Bronchial epithelial cell (primary cell): ENCODE results near the gene KCNJ6. TPM values are rescaled to one million over a fixed set of nuclear protein-coding genes. Genes with fewer than 3 reads are reported as not detected.

Source experiments
- DNase-seq: peaks from one replicate; pipeline ENCODE4 v3.0.0-alpha.2; 2010; ENCODE audit warnings: low read depth
- FAIRE-seq: peaks from 2 replicates; lab custom pipeline; 2011; peaks lifted over from hg19 to GRCh38; lab: Jason Lieb, UNC
- H3K27me3 ChIP-seq: 2 replicates; pipeline ENCODE4 v1.5.1; 2011; ENCODE audit warnings: low read length; ENCODE audit not compliant: control insufficient read depth, insufficient read depth
- H3K36me3 ChIP-seq: 2 replicates; pipeline ENCODE4 v1.5.1; 2011; ENCODE audit warnings: low read length; ENCODE audit not compliant: control insufficient read depth, insufficient read depth
- H3K4me3 ChIP-seq: 2 replicates; pipeline ENCODE4 v1.5.1; 2011; ENCODE audit warnings: mild to moderate bottlenecking, low read depth, low read length, control low read depth
- total RNA-seq: library from RNA; depleted of rRNA; stranded (reverse); fragments of >200 nt; gene quantifications from 2 replicates; pipeline ENCODE4 v1.2.1, GENCODE V29; 2014
- TF ChIP-seq, protein P1 (sequence below): IDR thresholded peaks from 2 replicates; pipeline ENCODE4 v1.5.1; 2011; ENCODE audit warnings: mild to moderate bottlenecking, moderate library complexity, low read length, control low read depth, inconsistent platforms; ENCODE audit not compliant: insufficient read depth, severe bottlenecking

The KCNJ6 gene
- total RNA-seq, 1 donor from 2014 or later: not detected

DNA sequence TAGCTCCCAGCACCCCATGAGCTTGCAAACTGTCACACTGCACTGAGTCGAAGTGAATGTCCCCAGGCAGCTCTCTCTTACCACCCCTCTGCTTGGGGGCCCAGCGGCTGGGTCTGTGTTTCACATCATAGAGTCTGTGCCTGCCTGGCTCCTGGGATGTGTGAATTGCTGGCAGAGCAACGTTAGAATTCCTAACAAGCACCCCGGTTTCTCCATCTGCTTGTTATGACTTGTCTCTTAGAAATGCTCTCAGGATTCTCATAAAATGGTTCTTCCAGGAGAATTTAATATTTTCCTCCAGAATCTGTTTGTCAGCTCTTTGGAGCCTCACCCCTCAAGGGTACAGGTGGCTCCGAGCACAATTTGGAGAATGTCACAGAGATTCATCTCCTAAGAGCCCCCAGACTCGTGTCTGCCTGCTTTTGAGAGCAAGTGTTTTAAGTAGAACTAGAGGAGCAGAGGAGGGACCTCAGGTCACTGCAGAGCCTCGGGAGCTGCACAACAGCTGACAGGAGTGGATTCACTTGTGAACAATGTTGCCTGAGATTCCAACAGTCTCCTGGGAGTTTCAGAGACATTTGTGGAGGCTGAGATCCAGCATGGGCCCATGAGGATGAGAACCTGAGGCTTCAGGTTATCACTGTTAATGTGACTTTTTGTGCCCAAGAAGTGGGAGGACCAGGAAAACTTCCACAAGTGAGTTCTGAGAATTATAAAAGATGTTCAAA lies 131.5 kb downstream of the KCNJ6 start:
- no peak for DNase-seq
- peak; percentile 28 for FAIRE-seq
- H3K27me3 ChIP-seq: no peaks in the 10 kb centered on the region

GRCh38 chr21:37783016-37783415 lies 133.2 kb downstream of the KCNJ6 start:
- FAIRE-seq: peak; percentile 62

More for the DNA sequence above, 131.5 kb downstream of the KCNJ6 start:
- TF ChIP-seq, protein P1, sequence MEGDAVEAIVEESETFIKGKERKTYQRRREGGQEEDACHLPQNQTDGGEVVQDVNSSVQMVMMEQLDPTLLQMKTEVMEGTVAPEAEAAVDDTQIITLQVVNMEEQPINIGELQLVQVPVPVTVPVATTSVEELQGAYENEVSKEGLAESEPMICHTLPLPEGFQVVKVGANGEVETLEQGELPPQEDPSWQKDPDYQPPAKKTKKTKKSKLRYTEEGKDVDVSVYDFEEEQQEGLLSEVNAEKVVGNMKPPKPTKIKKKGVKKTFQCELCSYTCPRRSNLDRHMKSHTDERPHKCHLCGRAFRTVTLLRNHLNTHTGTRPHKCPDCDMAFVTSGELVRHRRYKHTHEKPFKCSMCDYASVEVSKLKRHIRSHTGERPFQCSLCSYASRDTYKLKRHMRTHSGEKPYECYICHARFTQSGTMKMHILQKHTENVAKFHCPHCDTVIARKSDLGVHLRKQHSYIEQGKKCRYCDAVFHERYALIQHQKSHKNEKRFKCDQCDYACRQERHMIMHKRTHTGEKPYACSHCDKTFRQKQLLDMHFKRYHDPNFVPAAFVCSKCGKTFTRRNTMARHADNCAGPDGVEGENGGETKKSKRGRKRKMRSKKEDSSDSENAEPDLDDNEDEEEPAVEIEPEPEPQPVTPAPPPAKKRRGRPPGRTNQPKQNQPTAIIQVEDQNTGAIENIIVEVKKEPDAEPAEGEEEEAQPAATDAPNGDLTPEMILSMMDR: no peak
- Histone ChIP-seq H3K36me3 (no peaks in the 10 kb centered on the region), H3K4me3 (no peak overlapping the region)

DNA sequence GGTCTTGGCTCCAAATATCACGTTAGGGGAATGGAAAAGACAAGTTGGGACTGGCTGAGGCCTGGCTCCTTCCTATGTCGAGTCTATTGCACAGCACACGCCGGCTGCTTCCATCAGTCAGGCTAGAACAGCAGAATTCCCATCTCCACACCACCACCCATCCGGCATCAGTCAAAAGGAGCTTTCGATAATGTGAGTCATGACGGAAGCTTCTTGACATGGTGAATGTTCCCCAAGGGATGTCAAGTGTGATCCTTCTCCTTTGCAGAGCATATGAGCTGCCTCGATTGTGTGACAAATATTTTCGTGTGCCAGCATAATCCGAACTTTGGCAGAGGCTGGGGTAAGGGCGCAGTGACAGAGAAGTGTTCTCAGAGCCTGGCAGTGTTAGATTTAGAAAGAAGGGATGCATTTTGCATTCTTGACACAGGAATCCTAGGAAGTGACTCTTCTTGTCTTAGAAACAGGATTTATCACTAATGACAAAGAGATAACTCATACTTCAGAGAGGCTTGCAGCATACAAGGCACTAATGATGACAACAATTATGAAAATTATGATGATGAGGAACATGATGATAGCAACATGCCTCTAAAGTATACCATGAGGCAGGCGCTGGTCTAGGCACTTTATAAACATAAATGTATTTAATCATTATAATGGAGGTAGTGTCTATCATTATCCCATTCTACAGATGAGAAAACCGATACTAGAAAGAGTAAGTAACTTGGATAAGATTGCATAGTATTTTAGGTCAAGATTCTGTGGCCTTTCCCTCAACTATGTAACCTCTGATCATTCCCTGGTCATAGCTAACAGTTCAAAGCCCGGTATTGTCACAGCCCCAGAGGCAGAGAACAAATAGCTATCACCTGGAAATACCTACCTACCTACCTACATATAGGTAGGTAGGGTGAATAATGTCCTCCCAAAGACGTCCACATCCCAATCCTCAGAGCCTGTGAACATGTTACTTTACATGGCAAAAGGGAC lies 135.0 kb downstream of the KCNJ6 start:
- TF ChIP-seq, protein P1: no peak
- no peak for DNase-seq
- H3K36me3 ChIP-seq: no peaks in the 10 kb centered on the region
- no peak overlapping the region for H3K4me3 ChIP-seq
- H3K27me3 ChIP-seq: no peaks in the 10 kb centered on the region
- peak; percentile 60 for FAIRE-seq

More at GRCh38 chr21:37783016-37783415, 133.2 kb downstream of the KCNJ6 start:
- no peaks in the 10 kb centered on the region for H3K36me3 ChIP-seq
- no peak for DNase-seq
- TF ChIP-seq, protein P1: no peak
- H3K27me3 ChIP-seq: no peaks in the 10 kb centered on the region
- H3K4me3 ChIP-seq: no peak overlapping the region

- Histone ChIP-seq H3K36me3 (no peaks in the 10 kb centered on the region), H3K4me3 (no peak overlapping the region), H3K27me3 (no peaks in the 10 kb centered on the region)
- DNase-seq (no peak), FAIRE-seq (no peak)
- TF ChIP-seq, protein P1: no peak
Observed at GRCh38 chr21:37771181-37771580, 145.1 kb downstream of the KCNJ6 start.

DNA sequence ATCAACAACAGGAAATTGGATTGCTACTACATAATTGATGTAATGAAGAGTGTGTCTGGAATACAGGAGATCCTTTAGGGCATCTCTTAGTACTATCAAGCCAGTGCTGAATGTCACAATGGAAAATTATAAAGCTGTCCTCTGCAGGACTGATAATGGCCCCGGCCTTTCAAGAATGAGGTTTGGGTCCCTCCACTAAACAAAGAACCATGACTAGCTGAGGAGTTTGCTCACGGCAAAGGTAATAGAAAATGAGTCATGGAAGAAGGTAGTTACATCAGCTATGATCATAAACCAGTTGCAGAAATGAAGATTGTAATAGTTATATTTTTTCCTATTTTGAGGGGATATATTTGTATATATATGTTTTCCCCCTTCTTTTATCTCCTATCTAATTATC lies 145.8 kb downstream of the KCNJ6 start:
- TF ChIP-seq, protein P1: no peak
- peak; percentile 38 for DNase-seq
- Histone ChIP-seq H3K27me3 (no peaks in the 10 kb centered on the region), H3K4me3 (no peak overlapping the region), H3K36me3 (no peaks in the 10 kb centered on the region)
- FAIRE-seq: no peak
